HTR-8/SVneo (cell line): ENCODE results near the gene CPA1.
A peak's percentile ranks its signal among the peaks of the same experiment; 100 is the strongest.

Experiments
- DNase-seq: peaks from one replicate; pipeline ENCODE4 v3.0.0; 2011; ENCODE audit warnings: low spot score, mixed read lengths; ENCODE audit not compliant: insufficient read length
- FAIRE-seq: peaks from 2 replicates; lab custom pipeline; 2011; peaks lifted over from hg19 to GRCh38; lab: Jason Lieb, UNC

CPA1 gene

GRCh38 chr7:130352194-130353074 lies 27.9 kb upstream of the CPA1 start:
- DNase-seq (no peak), FAIRE-seq (no peak)

DNA sequence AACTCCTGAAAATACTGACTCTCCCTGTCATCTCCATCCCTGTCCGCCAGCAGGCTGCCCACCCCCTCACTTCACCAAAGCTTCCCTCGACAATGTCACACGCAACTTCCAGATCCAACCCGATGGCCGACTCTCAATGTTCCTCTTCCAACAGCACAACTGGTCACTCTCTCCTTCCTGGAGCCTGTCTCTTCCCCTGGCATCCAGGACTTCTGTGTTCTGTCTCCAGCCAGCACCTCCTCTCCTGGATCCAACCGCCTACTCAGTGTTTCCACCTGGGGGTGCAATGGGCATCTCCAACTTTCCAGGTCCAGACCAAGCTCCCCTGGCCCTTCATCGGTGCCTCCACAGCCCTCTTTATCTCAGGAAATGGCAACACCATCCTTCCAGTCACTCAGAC lies 27.1 kb upstream of the CPA1 start:
- FAIRE-seq (no peak), DNase-seq (no peak)

- FAIRE-seq = peak; percentile 79
- peak; percentile 85 for DNase-seq
Measured at GRCh38 chr7:130356121-130356875, 24.0 kb upstream of the CPA1 start.

DNA sequence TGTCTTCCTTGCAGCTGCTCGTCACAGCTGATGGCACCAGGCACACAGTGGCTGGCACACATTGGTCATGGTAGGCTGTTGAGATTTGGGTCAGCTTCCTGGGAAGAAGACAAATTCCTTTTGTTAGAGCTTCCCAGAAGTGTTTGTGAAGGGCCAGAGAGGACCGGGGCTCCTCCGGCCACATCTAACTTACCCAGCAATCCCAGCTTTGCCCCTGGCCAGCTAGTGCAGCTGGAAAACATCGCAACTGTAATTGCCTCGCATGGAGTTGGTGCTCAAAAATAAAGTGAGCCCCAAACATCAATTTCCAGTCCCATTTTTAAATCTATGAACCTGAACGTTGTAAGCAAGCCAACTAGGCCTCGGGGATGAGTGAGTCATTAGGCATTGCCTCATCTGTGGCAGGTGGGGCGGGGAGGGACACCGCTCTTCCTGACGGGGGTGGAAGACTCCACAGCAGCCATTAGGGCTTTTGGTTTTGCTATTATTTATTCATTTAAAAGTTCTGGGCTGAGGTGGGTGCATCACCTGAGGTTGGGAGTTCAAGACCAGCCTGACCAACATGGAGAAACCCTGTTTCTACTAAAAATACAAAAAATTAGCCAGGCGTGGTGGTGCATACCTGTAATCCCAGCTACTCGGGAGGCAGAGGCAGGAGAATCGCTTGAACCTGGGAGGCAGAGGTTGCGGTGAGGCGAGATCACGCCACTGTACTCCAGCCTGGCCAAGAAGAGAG lies 23.2 kb upstream of the CPA1 start:
- DNase-seq (peak; percentile 69), FAIRE-seq (no peak)

DNA sequence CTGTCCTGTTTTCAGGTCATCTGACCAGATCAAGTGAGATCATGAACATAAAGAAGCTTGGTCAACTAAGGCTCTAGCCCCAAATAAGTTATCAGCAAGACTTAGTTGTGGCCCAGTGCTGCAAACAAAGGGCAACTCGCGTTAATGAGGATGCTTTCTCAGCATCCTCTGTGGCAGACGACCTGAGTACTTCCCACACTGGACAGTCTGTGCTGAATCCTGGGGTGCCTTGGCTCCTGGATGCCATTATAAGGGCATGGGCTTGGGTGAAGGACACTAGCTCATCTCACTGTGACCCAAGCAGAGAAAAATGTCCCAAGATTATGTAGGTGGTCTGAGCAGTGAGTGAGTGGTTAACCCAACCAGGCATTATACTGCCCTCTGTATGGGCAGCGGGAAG lies 21.8 kb upstream of the CPA1 start:
- DNase-seq (no peak), FAIRE-seq (no peak)

DNA sequence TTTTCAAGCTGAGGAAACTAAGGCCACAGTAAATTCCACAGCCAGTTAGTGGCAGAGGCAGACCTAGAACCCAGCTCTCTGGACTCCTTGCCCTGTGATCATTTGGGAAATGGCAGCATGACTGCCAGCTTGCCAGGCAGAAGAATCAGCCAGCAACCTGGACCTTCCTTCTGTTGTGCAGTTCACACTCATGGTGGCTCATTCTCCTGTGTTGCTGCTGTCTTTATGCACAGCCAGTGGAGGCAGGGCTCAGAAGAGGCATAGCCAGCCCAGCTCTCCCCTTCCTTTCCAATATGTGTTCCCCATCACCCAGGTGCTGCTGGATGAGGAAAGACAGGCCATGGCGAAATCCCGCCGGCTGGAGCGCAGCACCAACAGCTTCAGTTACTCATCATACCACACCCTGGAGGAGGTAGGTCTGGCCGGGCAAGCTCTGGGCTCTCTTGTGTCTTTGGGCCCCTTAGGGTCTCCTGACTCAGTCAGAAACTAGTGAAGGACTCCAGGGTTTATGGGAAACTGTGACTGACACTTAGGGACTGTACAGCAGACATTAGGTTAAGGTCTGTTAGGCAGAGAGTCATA lies 20.9 kb upstream of the CPA1 start:
- no peak for FAIRE-seq
- no peak for DNase-seq

DNA sequence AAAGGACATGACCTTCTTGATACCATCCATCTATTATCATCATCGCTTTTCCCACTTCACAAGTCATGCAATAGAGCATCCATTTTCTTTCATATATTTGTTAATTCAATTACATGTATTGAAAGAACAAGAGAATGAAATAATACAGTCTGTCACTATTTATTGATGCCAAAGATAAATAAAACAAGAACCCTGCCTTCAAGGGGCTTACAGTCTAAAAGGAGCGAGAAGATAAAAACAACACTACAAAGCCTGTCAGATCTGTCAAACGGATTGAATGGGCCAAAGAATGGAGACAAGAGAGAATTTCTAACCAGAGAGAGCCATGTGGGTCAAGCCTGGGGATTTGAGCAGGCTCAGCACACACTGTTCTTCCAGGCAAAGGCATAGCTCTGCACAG lies 19.8 kb upstream of the CPA1 start:
- DNase-seq (no peak), FAIRE-seq (no peak)

DNA sequence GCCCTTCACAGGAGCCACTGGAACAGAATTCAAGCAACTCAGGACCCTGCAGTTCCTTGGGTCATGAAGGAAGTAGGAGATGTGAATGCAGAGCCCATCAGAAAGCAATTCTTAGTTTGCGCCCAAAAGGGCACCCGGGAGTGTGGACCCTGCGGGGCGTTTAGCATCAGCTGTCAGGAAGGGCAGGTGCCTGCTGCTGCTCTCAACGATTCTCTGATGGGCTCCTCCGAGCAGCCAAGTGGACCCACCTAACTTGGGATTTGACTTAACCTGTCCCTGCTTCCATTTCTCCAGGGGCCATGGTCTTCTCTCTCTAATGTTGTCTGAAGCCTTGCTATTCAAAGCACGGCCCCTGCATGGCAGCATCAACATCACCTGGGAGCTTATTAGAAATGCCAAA lies 18.6 kb upstream of the CPA1 start:
- DNase-seq = no peak
- no peak for FAIRE-seq

GRCh38 chr7:130362251-130362816 lies 18.0 kb upstream of the CPA1 start:
- DNase-seq (no peak), FAIRE-seq (no peak)

DNA sequence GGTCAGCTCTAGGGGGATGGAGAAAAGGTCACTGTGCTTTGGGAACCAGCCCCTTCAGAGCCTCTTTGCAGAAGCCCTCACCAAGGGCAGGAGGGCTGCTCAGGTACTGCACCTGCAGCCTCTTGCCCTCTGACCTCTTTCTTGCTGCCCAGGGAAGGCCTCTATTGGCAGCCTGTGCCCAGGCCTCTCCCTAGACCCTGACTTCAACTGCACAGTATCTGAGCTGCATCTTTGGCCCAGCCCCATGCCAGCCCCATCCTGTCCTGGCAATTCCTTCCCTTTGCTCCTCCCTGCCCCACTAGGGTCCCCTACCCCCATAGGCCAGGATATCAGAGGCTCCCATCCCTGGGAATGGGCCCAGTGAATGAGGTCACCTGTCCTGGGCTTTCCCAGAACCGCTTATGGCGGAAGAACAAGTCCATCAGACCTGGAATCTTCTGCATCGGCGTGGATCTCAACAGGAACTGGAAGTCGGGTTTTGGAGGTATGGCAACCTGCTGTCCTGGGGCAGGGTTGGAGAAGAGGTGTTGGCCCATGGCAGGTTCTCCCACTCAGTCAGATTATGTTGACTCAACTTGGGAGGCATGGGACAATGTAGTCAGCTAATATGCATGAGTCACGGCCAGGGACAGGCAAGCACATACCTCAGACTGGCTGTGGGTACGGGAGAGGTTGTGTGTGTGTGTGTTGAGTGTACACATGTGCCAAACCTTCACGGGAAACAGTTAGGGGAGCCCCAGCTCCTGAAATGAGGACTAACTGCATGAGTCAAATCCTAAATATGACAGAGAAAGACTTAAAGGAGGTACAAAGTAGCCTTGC lies 17.1 kb upstream of the CPA1 start:
- FAIRE-seq (peak; percentile 55), DNase-seq (peak; percentile 42)

- FAIRE-seq (no peak), DNase-seq (no peak)
Measured at GRCh38 chr7:130364451-130364850, 15.8 kb upstream of the CPA1 start.

DNA sequence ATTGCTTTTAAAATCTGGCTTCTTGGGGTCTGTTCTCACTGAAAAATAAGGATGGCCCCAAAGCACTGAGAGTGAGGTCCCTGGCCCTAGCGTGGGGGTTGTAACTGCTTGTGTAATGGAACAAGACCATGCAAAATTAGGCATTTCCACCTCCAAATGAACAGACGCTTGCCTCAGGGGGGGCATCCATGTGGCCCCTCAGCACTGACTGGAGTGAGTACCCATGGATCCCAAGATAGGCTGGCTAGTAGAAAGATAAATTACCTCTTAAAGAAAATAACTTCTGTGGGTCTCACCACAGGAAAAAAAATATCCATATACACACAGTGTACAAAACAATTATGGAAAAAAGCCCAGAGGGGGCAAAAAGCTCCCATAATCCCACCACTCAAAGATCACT lies 15.2 kb upstream of the CPA1 start:
- FAIRE-seq (no peak), DNase-seq (no peak)

DNA sequence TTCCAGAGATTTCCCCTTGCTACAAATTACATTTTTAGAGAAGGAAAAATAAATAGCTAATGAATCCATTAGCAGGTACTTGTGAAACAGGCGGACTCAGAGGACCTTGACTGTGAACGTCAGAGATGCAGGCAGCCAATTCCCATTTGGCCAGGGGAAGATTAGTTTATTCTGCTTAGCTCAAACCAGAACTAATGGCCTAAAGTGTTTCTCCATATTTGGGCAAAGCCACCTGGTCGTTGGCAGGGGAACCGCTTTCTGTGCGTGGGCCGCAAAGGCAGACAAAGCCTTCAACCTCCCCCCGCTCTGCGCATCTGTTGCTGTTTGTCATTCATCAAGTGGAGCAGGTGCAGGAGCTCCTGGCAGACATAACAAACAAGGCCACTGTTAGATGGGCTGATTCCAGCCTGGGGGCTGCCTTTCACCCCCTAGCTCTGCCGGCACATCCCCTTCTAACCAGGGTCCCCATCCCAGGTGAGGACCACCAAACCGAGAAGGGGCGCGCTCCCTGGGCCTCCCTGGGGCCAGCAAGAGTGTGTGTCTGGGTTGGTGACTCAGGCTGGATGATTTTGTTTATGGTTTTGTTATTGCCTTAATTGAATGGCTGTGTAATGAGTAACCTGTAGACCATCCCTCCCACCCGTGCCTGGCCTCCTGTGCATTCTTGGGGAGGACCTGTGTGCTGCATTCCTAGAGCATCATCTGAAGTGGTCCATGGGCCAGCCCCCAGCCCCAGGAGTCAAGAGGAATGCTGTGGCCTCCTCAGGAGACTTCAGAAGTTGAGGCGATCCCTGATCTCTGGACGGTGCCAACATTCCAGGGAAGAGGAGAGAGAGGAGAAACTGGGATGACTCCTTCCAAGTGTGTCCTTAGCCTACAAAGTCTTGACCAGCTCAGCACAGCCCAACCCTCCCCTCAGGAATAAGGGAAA lies 14.5 kb upstream of the CPA1 start:
- DNase-seq (peak; percentile 56), FAIRE-seq (peak; percentile 76)

GRCh38 chr7:130366564-130366963 lies 13.7 kb upstream of the CPA1 start:
- DNase-seq = no peak
- no peak for FAIRE-seq

- DNase-seq (no peak), FAIRE-seq (no peak)
Measured at GRCh38 chr7:130367088-130367755, 13.1 kb upstream of the CPA1 start.

DNA sequence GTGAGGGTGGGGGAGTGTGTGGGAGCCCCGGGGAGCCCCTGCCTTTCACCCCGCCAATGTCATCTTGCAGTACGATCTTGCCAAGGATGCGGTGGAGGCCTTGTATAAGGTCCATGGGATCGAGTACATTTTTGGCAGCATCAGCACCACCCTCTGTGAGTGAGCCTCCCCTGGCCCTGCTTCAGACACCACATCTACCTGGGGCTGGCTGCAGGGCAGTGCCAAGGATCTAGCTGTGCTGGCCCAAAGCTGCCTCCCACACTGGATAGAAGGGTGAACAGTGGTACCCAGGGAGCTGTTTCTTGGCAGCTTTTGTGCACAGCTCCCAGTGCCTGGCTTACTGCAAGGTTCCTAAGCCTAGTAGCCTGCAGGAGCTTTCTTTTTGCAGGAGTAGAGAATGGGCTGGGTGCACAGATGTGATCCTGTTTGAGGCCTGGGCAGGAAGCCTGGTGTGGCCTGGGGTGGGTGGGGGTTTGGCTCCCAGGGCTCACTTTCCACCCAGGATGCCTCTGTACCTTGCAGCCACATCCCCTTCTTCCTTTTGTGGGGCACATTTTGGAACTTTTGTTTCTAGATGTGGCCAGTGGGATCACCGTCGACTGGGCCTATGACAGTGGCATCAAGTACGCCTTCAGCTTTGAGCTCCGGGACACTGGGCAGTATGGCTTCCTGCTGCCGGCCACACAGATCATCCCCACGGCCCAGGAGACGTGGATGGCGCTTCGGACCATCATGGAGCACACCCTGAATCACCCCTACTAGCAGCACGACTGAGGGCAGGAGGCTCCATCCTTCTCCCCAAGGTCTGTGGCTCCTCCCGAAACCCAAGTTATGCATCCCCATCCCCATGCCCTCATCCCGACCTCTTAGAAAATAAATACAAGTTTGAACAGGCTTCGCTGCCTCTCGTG lies 12.2 kb upstream of the CPA1 start:
- DNase-seq = no peak
- FAIRE-seq = no peak
